ENCODE results near the gene RAB11A. TPM values are rescaled to one million over a fixed set of nuclear protein-coding genes. Genes with fewer than 3 reads are reported as not detected.

RAB11A gene
- total and polyA plus RNA-seq, 12 donors: 45.7 to 705 (median 348) TPM

DNA sequence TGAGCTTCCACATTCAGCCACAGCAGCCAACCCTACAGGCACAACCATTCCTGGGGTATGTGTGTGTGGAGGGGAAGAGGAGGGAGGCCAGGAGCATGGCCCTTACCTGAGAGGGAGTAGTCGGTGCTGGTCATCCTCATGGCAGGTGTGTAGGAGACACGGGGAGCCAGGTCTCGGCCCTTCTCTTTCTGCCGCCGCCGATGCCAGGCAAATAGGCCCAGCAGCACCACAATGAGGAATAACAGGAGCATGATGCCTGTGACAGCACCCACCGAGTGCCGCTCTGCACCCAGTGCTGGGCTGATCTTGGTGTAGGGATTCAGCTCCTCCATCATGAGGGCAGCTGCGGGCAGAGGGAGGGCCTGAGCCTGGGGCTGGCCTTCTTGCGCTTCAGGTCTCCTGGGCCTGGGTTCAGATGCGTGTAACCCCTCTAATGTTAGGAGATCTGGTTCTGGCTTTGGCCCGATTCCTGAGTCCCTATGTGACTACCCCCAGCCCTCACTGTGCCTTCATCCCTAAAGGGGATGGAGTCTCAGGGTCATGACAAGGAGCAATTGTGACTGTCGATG lies 44.4 kb downstream of the RAB11A start:
- 88 to 92% (median 91%) methylated on average over 6 to 13 of the region's 13 CpGs for WGBS, 4 donors

DNA sequence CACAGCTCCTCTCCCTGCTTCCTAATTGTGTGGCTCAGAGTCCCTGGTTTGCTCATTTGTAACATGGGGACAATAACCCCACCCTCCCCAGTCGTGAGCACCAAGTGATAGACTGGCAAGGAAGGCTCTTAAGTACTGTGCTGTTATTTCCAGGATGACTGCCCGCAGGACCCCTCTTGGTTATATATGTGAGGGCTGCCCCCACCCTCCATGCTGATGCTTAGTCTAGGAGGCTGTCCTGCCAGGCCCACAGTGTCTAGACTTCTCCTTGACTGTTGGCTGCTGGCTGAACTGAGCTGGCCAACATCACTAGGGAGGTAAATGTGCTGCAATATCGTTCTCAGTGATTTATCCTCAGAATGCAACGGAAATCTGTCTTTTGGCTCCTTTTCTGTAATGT lies 45.1 kb downstream of the RAB11A start:
- no peak for TF ChIP-seq POLR2A (IDR thresholded peaks at IDR 0.05)
- no peak for TF ChIP-seq CTCF (IDR thresholded peaks at IDR 0.05)
- DNase-seq: peak in 4 of 7 donors; percentile 30 to 60 (median 38)
- Histone ChIP-seq H3K9me3 (replicated peaks in 1 of 3) (no peaks in the 10 kb centered on the region), H3K27me3 (no peaks in the 10 kb centered on the region), H3K4me3 (no peak overlapping the region), H3K27ac (peak overlapping the region in 4 of 5 donors; percentile 23 to 73 (median 63)), H3K36me3 (replicated peaks in 1 of 2) (peaks cover 0 to 17% of the 10 kb centered on the region in 2 donors), H3K4me1 (replicated peaks in 1 of 2) (peaks cover 0 to 17% of the 10 kb centered on the region in 2 donors)
- WGBS, 4 donors: 43 to 55% (median 50%) methylated on average over 3 to 4 of the region's 4 CpGs
- intact Hi-C loops (cut with DNase I): no loop called here

More for the DNA sequence above, 44.4 kb downstream of the RAB11A start:
- Histone ChIP-seq H3K36me3 (replicated peaks in 1 of 2) (peaks cover 0 to 17% of the 10 kb centered on the region in 2 donors), H3K4me1 (replicated peaks in 1 of 2) (peaks cover 0 to 17% of the 10 kb centered on the region in 2 donors), H3K27me3 (no peaks in the 10 kb centered on the region), H3K9me3 (replicated peaks in 1 of 3) (no peaks in the 10 kb centered on the region), H3K4me3 (no peak overlapping the region), H3K27ac (peak overlapping the region in 2 of 5 donors; percentile 68 to 73)
- TF ChIP-seq POLR2A (IDR thresholded peaks at IDR 0.05) (no peak), CTCF (IDR thresholded peaks at IDR 0.05) (no peak)
- peak in 2 of 7 donors; percentile 7 to 48 for DNase-seq
- intact Hi-C loops (cut with DNase I): no loop called here

DNA sequence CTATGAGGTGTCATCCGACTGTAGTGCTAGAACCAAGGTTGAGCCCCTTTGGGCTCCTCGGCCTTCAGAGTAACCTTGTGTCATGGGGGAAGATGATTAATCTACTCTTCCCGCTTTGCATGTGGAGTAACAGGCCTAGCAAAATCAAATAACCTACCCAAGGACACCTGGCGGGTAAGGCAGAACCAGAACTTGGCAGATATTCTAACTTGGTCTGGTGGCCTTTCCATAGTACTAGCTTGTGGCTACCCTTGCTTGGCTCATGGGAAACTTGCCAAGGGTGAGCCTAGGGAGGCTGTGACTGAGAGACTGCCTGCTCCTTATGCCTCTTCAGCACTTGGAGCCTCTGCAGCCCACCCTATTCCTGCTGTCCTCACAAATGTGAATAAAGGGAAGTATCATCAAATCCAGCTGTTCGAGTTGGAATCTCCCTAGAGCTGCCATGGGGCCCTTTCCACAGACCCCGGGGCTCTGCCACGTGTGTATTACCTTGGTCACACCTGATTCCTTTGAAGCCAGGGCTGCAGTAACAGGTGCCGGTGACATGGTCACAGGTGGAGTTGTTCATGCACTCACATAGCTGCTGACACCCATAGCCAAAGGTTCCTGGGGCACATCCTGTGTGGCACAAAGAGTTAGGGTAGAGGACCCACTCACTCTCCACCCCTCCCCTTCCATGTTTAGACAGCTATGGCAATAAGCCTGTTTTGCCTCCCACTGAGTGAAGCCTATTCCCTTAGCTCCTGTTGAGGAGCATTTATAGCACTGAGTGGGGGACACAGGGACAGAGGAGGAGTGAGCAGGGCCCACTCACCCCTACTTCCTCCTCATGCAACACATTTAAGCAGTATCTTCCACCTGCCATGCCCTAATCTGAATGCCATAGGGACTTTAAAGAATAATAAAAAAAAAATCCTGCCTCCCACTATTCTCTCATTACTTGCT lies 46.0 kb downstream of the RAB11A start:
- peaks cover 0 to 17% of the 10 kb centered on the region in 2 donors for H3K4me1 ChIP-seq (replicated peaks in 1 of 2)
- intact Hi-C loops (cut with DNase I): no loop called here
- DNase-seq: peak in 4 of 7 donors; percentile 46 to 65 (median 49)
- no peak overlapping the region for H3K4me3 ChIP-seq
- 52 to 69% (median 59%) methylated on average over 8 of the region's 8 CpGs for WGBS, 4 donors
- TF ChIP-seq CTCF (IDR thresholded peaks at IDR 0.05) (no peak), POLR2A (IDR thresholded peaks at IDR 0.05) (no peak)
- peak overlapping the region in 4 of 5 donors; percentile 23 to 73 (median 54) for H3K27ac ChIP-seq
- H3K9me3 ChIP-seq (replicated peaks in 1 of 3): no peaks in the 10 kb centered on the region
- H3K27me3 ChIP-seq: no peaks in the 10 kb centered on the region
- peaks cover 0 to 11% of the 10 kb centered on the region in 2 donors for H3K36me3 ChIP-seq (replicated peaks in 1 of 2)

GRCh38 chr15:65916041-65916663 lies 46.9 kb downstream of the RAB11A start:
- H3K27me3 ChIP-seq: no peaks in the 10 kb centered on the region
- no peaks in the 10 kb centered on the region for H3K9me3 ChIP-seq (replicated peaks in 1 of 3)
- H3K27ac ChIP-seq: peak overlapping the region in 1 of 5 donors; percentile 73
- H3K4me1 ChIP-seq (replicated peaks in 1 of 2): peaks cover 0 to 17% of the 10 kb centered on the region in 2 donors
- WGBS, 4 donors: 73 to 94% (median 90%) methylated on average over 2 to 7 of the region's 7 CpGs
- TF ChIP-seq CTCF (IDR thresholded peaks at IDR 0.05): no peak
- no peak for TF ChIP-seq POLR2A (IDR thresholded peaks at IDR 0.05)
- no peak overlapping the region for H3K4me3 ChIP-seq
- DNase-seq: peak in 2 of 7 donors; percentile 3 to 46
- intact Hi-C loops (cut with DNase I): no loop called here
- H3K36me3 ChIP-seq (replicated peaks in 1 of 2): peaks cover 0 to 6% of the 10 kb centered on the region in 2 donors

All from adrenal gland (tissue), 12 donors.